Stimulated activated CD4-positive, alpha-beta T cell treated with anti-CD3 and anti-CD28 coated beads, Interleukin-4, amount 100 ng/mL, for 48 hours (primary cell): ENCODE measurements around the gene SPAG17.

Experiments used
- DNase-seq, 2 donors: peaks; one replicate each; pipeline ENCODE4 v3.0.0-alpha.2; 2020; ENCODE audit warnings: low read depth in 2 of 2

SPAG17 gene

GRCh38 chr1:118118873-118119463 is 66.1 kb downstream of the SPAG17 start:
- no peak for DNase-seq

- no peak for DNase-seq
Observed at GRCh38 chr1:118118469-118118868, 66.6 kb downstream of the SPAG17 start.

GRCh38 chr1:118117521-118117920 is 67.5 kb downstream of the SPAG17 start:
- no peak for DNase-seq

- no peak for DNase-seq
Observed at GRCh38 chr1:118116909-118117308, 68.1 kb downstream of the SPAG17 start.

- no peak for DNase-seq
Observed at GRCh38 chr1:118116401-118116800, 68.6 kb downstream of the SPAG17 start.

- DNase-seq: no peak
Observed at GRCh38 chr1:118115567-118116295, 69.3 kb downstream of the SPAG17 start.

GRCh38 chr1:118113261-118113660 is 71.8 kb downstream of the SPAG17 start:
- DNase-seq: no peak

- no peak for DNase-seq
Observed at GRCh38 chr1:118110580-118110979, 74.4 kb downstream of the SPAG17 start.

GRCh38 chr1:118104951-118105350 is 80.1 kb downstream of the SPAG17 start:
- no peak for DNase-seq

- DNase-seq: no peak
Observed at GRCh38 chr1:118102445-118102844, 82.6 kb downstream of the SPAG17 start.

- no peak for DNase-seq
Observed at GRCh38 chr1:118101999-118102398, 83.0 kb downstream of the SPAG17 start.

GRCh38 chr1:118101515-118101844 is 83.5 kb downstream of the SPAG17 start:
- DNase-seq: no peak

- DNase-seq: no peak
Observed at GRCh38 chr1:118100686-118101514, 84.1 kb downstream of the SPAG17 start.

- DNase-seq: no peak
Observed at GRCh38 chr1:118099686-118100085, 85.3 kb downstream of the SPAG17 start.

GRCh38 chr1:118097622-118098348 is 87.2 kb downstream of the SPAG17 start:
- no peak for DNase-seq

GRCh38 chr1:118093017-118093416 is 92.0 kb downstream of the SPAG17 start:
- DNase-seq: no peak

- DNase-seq: no peak
Observed at GRCh38 chr1:118090130-118090529, 94.9 kb downstream of the SPAG17 start.

GRCh38 chr1:118085365-118085764 is 99.7 kb downstream of the SPAG17 start:
- DNase-seq: no peak

GRCh38 chr1:118084400-118084799 is 100.6 kb downstream of the SPAG17 start:
- DNase-seq: no peak

GRCh38 chr1:118082984-118083383 is 102.0 kb downstream of the SPAG17 start:
- no peak for DNase-seq

- DNase-seq: no peak
Observed at GRCh38 chr1:118081387-118081786, 103.6 kb downstream of the SPAG17 start.
